GM18505 (cell line): ENCODE data around the gene PLXNA3.
A peak's percentile ranks its signal among the peaks of the same experiment; 100 is the strongest.
"Not testable (repeated sequence)": the region's sequence is repeated elsewhere in the genome, so short reads cannot be mapped to it uniquely, and the experiment has no call there.

ENCODE experiments used
- ATAC-seq: cut with Tn5 transposase; IDR thresholded peaks from one replicate; pipeline ENCODE4 v1.9.1; 2021; ENCODE audit not compliant: unreplicated experiment
- POLR2A ChIP-seq: IDR thresholded peaks from 4 replicates; pipeline ENCODE4 v1.6.1; 2011; ENCODE audit warnings: borderline replicate concordance; ENCODE audit not compliant: insufficient read depth, insufficient read length; ENCODE audit errors: extremely low read depth

The PLXNA3 gene

DNA sequence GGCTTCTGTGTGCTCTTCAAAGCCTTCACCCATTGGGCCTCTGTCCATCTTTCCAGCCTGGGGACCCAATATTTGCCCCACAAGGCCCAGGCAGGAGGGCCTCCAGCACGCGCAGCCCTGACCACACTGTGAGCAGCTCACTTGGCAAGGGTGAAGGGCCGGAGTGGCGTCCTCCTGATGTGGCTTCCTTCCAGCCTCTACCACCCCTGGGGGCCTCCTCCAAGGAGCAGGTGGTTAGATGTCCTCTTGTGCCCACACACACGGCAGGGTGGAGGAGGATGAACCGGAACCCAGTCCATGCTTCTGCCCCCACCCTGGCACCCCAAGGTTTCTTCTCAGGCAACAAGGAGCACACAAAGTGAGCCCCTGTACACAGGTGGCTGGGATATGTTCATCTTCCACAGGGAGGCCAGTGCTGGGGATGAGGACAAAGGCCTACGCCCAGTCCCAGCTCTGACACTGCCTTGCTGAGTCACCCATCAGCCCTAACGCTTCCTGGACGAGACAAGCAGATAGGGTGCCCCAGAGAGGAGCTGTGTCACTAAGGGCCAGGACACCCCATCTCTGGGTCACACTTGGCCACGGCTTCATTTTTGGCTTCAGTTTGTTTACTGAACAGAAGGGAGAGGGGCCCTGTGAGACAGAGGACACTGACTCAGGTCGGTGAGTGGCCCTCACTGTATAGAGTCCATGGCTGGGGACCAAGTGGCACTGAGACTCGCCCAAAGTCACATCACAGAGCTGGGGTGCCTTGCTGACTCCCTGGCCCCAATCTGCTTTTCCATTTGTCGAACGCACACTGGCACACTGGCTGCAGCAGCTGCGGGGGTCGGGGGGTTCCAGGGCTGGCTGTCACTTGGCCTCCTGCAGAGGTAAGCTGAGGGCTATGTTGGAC, 26.4 kb downstream of the PLXNA3 start:
- ATAC-seq, result no peak

DNA sequence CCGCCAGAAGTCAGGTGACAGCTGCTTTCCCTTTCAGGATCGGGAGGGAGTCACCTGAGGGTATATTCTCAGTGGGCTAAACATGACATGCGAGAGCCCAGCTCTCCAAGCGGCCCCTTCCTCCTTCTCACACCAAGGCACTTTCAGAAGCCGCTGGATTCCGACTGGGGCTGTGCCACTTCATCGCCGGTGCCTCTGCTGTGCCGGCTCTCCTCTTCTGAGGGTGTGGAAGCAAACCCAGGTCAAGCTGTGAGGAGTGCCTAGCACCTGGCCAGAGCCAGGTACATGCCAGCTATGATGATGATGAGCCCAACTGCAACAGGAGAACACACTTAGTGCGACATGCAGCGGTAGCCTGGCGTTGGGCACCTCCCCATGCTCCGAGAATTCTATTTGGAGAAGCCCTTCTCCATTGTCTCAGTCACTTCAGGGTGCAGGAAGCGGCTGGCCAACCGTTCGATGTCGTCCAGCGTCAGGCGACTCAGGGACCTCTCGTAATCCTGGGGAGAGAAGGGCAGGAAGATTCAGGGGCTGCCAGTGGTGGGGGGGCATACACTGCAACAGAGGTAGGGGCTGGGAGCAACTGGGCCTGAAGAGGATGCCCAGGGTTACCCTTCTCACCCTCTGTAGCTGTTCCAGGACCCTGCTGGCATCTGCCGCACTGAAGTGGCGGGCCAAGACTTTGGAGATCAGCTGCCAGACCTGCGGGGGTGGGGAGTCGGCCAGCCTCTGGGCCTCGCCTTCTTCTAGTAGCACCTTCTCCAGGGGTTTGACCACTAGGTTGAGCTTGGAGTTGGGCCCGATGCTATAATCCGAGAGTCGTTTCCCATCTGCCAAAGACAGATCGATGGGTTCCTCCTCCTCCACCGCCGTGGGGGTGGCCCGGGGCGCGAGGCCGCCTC, 27.3 kb downstream of the PLXNA3 start:
- no peak for TF ChIP-seq POLR2A
- no peak for ATAC-seq

More for the DNA sequence above, 26.4 kb downstream of the PLXNA3 start:
- no peak for TF ChIP-seq POLR2A

DNA sequence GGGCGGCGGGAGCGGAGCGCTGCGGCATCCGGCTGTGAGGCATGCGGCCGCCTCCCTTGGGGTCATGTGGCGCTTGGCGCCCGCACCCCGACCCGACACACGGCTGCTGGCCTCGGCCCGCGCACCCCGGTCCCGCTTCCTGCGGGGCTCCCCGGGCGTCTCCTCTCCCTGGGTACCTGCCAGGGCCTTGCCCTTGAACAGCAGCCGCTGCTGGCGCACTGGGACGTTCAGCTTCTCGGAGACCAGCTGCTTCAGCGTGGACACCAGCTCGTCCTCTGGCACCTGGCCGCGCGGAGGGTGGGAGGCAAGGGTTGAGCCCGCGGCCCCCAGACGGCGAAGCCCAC, 27.9 kb downstream of the PLXNA3 start:
- no peak for ATAC-seq

DNA sequence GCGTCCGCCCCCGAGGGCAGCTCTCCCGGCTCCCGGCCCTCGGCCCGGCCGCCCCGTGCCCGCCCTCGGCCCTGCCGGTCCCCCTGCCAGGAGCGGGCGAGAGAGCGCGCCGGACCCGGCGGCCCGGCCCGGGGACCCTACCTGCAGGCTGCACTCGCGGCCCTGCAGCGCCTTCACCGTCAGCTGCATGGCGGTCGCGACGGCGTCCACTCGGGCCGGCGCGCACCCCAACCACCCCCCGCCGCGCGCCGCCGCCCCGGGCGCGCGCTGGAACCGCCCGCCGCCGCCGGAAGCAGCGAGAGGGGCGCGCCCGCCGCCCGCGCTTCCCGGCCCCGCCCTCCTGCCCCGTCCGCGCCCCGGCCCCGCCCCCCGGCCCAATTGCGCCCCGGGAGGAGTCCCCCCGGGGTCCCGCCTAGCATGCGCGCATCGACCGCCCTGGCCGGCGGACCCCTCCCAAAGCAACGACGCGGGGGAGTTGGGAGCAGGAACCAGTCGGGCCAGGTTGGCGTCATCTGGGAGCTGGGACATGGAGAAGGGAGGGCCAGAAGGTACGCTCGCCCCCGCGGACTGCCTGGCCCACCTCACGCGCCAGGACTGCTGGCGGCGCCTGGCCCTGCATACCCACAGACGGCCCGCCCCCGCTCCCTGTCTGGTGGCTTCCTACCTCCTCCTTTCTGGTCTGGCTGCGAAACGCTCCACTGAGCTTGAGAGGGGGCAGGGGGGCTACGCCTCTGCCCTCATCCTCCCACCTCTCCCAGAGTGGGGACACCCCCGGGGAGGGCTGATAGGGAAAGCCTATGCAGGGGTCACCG, 28.5 kb downstream of the PLXNA3 start, which contains the start of gene UBL4A:
TSS of gene UBL4A (minus strand) at position 220 of the 812 bp plus-strand sequence. CDS start at position 189, 31 bp downstream.
- no peak for TF ChIP-seq POLR2A
- no peak for ATAC-seq

More for the DNA sequence above, 27.9 kb downstream of the PLXNA3 start:
- peak; percentile 31 for TF ChIP-seq POLR2A

DNA sequence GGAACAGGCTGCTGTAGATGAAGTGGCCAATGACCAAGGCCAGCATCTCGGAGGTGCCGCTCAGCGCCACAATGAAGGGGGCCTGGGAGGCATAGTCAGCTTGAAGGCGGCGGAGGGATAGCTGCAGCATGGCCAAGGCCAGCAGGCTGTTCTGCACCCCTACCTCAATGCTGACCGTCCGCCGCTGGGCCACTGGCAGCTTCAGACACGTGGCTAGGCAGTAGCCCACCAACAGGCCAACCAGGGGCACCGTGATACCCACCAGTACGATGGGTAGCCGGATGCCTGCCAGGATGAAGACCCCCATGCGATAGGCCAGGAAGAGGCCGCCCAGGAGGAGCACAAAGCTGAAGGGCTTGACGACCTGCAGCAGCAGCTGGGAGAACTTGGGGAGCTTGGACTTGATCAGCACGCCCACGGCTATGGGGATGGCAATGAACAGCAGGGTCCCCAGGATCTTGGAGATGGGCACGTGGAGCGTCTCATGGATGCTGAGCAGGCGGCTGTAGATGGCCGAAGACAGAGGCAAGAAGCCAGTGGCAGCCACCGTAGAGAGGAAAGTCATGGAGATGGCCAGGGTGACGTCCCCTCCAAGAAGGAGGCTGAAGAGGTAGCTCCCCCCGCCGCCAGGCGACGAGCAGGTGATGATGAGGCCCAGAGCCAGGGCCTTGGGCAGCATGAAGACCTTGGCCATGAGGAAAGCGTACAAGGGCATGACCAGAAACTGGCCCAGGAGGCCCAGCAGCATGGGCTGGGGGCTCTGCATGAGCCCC, 29.6 kb downstream of the PLXNA3 start:
- TF ChIP-seq POLR2A, result no peak
- ATAC-seq, result no peak

DNA sequence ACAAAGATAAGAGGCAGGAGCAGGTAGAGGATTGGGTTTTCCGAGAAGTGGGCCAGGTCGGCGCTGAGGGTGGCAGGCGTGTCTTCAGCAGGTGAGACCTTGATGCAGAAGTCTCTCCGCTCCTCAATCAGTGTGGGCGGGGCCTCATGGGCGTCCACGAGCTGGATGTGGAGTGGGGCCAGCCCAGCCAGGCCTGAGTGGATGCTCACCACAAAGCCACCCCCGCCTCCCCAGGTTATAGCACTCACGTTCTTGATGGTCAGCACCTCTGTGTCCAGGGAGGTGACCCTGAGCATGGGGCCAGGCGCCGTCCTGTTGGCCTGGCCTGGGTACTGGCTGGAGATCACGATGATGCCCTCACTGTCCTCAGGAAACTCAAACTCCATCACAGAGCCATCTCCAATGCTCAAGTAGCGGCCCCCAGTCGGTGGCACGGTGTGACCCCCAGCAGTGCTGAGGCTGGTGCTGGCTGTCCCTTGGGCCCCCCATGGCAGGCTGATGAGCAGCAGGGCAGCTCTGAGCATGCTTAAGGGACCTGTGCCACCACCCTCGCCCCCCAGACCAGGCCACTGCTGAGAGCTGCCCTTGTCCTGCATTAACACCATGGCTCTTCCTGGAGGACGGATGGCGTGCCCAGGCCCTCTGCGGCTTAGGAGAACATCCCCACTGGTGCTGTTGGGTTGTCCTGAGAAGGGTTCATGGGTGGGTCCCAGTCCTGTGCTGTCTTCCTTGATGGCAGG, 30.4 kb downstream of the PLXNA3 start:
- no peak for ATAC-seq
- TF ChIP-seq POLR2A, result no peak

DNA sequence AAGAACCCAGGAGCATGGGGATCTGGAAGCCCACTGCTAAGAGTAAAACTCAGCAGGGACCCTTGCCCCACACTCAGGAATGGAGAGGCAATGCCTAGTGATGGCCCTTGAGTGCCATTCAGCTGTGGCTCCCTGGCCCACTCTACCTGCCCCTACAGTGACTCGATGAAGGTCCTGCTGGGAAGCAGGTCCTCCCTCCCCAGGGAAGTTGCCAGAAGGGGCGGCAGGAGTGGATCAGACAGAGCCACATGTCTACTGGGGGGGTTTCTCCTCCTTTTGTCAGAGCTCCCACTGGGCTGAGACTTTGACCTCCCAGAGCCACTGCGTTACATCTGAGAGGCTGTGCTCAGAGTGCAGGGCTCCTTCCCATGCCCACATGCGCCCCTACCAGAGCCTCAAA, 31.1 kb downstream of the PLXNA3 start:
- no peak for TF ChIP-seq POLR2A
- ATAC-seq, result no peak

DNA sequence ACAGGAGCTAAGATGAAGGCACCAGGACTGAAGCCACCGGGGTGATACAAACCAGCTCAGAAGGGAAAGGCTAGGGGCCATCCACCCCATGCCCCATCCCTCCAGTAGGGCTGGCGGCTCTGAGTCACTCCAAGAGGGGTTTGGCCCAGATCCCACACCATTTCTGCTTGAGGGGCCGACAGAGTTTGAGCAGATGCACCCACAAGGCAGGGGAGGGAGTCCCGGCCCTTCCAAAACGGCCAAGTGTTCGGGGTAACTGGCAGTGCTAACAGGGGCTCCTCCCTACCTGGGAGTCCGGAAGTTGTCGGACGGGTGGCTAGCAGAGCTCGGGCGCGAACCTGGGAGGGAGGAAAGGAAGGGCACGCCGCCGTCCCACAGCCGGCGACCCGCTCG, 31.9 kb downstream of the PLXNA3 start:
- TF ChIP-seq POLR2A, result no peak

DNA sequence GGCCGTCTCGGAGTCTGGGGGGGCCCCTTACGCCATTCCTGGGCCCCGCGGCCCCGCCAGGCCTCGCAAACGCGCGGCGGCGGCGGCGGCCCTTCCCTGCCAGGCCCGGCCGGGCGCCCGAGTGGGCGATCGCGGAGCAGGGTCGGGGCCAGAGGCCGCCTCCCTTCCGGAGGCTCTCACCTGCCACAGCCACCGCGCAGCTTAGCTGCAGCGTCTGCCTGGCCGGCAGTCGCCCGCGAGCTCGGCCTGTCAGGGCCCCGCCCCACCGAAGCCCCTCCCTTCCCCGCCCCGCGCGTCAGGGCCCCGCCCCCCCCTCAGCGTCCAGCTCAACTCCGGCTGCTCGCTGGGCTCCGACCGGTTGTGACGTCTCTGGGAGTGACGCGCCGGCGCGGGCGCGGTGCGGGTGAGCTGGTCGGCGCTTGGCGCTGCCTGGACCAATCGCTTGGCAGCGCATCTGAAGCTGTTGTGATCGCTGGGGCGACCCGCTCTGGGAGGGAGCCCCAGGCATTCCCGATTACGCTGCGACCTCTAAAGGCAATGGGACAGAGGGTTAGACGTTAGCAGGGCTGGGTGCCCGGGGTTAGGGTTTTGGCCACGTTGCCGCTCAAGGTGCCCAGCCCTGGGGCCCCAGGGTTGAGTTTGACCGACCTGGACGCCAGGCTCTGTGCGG, 32.5 kb downstream of the PLXNA3 start, which contains the start of gene SLC10A3:
TSS of gene SLC10A3 (minus strand) at position 216 of the 670 bp plus-strand sequence. CDS start 1,689 bp downstream, outside the sequence.
- ATAC-seq, result peak; percentile 80
- peak; percentile 95 for TF ChIP-seq POLR2A

More for the DNA sequence above, 31.9 kb downstream of the PLXNA3 start:
- ATAC-seq, result peak; percentile 23

DNA sequence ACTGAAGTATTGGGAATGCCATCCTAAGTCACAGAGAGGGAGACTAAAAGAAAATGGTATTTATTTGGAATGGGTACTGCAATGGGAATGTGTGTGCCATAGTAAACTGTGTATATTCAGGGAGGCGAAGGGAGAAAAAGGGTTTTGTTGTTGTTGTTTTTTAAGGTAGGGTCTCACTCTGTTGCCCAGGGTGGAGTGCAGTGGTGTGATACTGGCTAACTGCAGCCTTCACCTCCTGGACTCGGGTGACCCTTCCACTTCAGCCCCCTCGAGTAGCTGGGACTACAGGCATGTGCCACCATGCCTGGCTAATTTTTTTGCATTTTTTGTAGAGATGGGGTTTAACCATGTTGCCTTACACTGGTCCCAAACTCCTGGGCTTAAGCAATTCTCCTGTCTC, 36.6 kb downstream of the PLXNA3 start:
- no peak for TF ChIP-seq POLR2A

DNA sequence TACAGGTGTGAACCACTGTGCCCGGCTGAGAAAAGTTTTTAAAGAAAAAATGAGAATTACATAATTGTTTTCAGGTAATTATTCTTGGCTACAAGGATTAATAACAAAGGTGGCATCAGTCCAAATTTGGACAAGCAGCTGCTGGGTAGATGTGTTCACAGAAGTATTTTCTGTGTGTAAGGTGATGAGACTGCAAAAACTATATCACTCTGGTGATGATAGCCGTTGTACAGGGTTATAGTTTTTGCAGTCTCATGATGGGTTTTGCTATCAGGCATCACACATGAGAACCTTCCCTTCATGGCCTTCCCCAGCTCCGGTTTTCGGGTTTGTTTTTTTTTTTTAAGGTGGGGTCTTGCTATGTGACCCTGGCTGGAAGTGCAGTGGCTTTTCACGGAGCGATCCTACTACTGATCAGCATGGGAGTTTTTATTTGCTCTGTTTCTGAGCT, 37.4 kb downstream of the PLXNA3 start:
- TF ChIP-seq POLR2A, result no peak
- ATAC-seq, result no peak

More for the DNA sequence above, 36.6 kb downstream of the PLXNA3 start:
- ATAC-seq, result no peak

DNA sequence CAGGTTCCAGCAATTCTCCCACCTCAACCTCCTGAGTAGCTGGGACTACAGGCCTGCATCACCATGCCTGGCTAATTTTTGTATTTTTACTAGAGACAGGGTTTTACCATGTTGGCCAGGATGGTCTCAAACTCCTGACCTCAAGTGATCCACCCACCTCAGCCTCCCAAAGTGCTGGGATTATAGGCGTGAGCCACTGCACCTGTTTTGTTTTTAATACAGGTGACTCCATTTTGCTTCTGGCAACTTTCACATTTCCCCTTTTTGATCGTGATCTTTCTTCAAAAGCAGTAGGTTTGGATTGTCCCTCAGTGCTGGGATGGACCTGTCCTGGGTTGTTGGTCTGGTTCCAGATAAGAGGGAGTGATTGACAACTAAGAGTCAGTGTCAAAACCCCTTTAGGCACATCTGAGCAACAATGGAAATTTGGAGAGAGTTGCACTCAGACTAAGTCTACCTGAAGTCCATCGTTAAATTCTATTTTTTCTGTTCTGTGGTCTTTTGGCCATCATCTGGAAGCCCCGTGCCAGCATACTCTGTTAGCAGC, 38.6 kb downstream of the PLXNA3 start:
- not testable (repeated sequence) for ATAC-seq

DNA sequence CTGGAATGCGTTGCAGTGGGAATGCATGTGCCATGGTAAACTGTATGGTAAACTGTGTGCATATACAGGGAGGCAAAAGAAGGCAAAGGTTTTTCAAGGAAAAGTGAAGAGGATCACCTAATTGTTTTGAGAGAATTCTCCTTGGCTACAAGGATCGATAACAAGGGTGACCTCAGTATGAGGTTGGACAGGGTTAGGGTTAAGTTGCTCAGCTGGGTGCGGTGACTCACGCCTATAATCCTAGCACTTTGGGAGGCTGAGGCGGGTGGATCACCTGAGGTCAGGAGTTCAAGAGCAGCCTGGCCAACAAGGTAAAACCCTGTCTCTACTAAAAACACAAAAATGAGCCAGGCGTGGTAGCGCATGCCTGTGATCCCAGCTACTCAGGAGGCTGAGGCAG, 43.3 kb downstream of the PLXNA3 start:
- ATAC-seq, result not testable (repeated sequence)
